Choroid plexus epithelial cell (primary cell): Measurements from ENCODE around the gene ST3GAL5.
A peak's percentile ranks its signal among the peaks of the same experiment; 100 is the strongest.

Experiments used
- DNase-seq: peaks from one replicate; pipeline ENCODE4 v3.0.0-alpha.2; 2010; ENCODE audit warnings: low read depth
- H3K4me3 ChIP-seq: 2 replicates; pipeline ENCODE4 v1.5.1; 2011; ENCODE audit warnings: low read depth, mild to moderate bottlenecking, control low read depth, low read length, moderate library complexity
- CTCF ChIP-seq: conservative IDR thresholded peaks from 2 replicates; pipeline ENCODE4 v1.5.1; 2011; ENCODE audit warnings: low read depth, mild to moderate bottlenecking, control low read depth, inconsistent platforms, low read length, moderate library complexity

ST3GAL5 gene

DNA sequence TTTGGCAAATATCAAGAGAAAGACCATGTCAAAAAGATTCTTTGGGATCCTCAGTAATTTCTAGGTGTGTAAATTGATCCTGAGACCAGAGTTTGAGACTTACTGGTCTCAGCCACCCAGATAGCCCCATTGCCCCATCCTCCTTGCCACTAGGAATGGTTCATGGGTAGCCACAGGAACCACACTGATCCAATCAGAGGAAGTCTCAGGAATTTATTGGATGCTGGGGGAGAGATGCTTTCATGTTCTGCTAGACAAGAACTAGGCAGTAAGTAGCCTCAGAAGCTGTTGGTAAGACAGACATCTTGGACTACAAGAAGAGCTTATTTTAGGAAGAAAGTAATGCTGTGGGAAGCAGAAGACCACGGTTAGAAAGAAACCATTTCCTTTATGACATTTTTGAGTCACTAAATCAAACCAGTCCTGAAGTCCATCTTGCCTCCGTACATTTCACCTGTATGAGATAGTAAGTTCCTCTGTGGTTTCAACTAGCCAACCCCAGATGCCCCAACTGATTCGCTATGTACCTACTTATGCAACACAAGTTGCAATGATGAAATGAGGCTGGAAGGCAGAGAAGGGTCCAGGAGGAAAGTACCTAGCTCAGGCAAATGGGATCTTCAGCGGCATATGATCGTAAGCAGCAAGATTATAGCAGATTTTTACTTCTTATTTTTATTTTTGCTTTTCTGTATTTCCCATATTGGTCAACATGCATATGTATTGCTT lies 3.6 kb upstream of the ST3GAL5 start:
- DNase-seq, result no peak
- no peak for TF ChIP-seq CTCF
- H3K4me3 ChIP-seq, result no peak overlapping the region

DNA sequence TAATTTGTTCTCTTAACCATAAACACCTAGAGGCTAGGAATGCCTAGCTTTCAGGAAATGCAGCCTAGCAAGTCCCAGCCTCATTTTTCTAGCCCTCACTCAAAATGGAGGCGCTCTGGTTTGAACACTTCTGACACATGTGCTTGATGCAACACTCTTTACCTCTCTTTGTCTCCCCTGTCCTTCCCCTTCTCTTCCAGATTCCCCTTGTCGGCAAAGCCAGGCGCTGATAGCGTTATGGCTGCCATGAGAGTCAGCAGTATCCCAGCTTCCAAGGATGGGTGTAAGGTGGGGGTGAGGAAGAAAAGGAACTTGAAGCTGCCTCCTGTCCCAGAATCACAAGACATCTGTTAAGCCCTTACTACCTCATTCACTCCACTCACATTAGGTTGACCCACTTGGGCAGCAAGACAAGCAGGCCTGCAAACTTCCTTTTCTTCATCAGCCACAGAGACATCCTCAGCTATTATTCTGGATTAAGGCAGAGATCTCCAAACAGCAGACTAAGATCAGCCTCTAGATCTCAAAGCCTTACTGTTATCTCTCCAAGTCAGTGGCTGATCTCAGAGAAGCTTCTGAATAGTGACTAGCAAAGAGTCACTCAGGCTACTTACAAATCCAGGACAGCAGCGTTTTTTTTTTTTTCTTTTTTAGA lies 1.9 kb upstream of the ST3GAL5 start:
- DNase-seq, result no peak
- H3K4me3 ChIP-seq, result no peak overlapping the region
- TF ChIP-seq CTCF, result no peak

GRCh38 chr2:85889627-85890281 lies 964 bp upstream of the ST3GAL5 start:
- DNase-seq, result no peak
- peak overlapping the region; percentile 71 for H3K4me3 ChIP-seq
- TF ChIP-seq CTCF, result no peak

DNA sequence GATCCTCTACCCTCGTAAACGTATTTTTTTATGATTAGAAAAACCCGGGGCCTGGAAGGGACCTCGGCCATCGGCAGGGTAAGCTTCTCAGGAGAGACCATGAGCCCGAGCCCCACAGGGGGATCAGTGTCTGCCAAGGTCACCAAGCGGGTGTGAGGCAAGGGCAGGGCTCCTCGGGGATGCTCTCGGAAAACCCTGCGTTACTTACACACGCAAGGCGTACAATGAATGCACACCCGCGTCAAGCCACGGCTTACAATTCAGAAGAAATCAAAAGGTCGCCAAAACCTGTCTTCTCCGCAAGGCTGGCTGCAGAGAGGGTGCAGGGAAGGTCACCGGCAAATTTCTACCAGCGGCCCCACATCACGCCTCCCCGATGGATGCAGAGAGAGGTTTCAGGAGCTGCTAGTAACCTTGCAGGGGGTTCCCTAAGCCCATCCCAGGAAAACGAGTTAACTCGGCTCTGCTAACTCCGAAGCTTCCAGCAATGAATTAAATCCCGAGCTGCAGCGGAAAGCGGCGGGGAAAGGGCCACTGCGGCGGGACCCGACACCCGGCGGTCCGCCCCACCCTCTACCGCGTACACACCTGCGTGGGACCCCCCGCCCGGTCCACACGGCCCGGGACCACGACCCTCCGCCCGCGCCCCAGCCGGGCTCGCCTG lies 638 bp downstream of the ST3GAL5 start:
- H3K4me3 ChIP-seq, result peak overlapping the region; percentile 71
- no peak for DNase-seq
- TF ChIP-seq CTCF, result no peak

DNA sequence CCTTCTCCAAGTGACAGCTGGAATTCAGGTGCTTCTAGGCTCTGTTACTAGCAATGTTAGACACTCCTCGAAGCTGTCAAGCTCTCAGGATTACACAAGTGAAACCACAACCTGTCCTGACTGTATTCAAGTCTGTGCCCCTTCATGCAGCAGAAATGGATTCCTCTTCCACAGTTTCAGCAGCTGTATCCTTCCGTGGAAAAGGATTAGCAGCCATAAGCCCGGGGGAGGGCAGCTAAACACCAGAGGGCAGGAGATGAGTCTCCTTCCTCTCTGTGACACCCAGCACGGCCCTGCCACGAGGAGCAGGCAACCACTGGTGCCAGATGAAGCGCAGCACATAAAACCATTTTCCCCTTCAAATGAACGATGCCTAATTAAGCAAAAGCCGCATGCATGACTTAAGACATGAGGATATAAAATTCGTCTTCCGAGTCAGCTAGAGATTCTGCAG lies 1.2 kb downstream of the ST3GAL5 start:
- peak; percentile 43 for DNase-seq
- TF ChIP-seq CTCF, result peak; percentile 52

GRCh38 chr2:85886590-85886989 lies 2.2 kb downstream of the ST3GAL5 start:
- H3K4me3 ChIP-seq, result peak overlapping the region; percentile 71
- peak; percentile 68 for DNase-seq
- no peak for TF ChIP-seq CTCF

More for the DNA sequence above, 1.2 kb downstream of the ST3GAL5 start:
- H3K4me3 ChIP-seq, result peak overlapping the region; percentile 71
